ENCODE results near the gene BORCS5.
"Not testable (repeated sequence)": the region's sequence is repeated elsewhere in the genome, so short reads cannot be mapped to it uniquely, and the experiment has no call there.

BORCS5 gene

GRCh38 chr12:12396694-12397093 is 39.8 kb downstream of the BORCS5 start:
- peak; percentile 77 for DNase-seq

- no peak for DNase-seq
Observed at GRCh38 chr12:12397184-12397583, 40.3 kb downstream of the BORCS5 start.

GRCh38 chr12:12398026-12398859 is 41.4 kb downstream of the BORCS5 start:
- no peak for DNase-seq

GRCh38 chr12:12399161-12399560 is 42.3 kb downstream of the BORCS5 start:
- no peak for DNase-seq

GRCh38 chr12:12399776-12400305 is 43.0 kb downstream of the BORCS5 start:
- no peak for DNase-seq

GRCh38 chr12:12400793-12401192 is 43.9 kb downstream of the BORCS5 start:
- no peak for DNase-seq

GRCh38 chr12:12403264-12404248 is 46.7 kb downstream of the BORCS5 start:
- no peak for DNase-seq

- no peak for DNase-seq
Observed at GRCh38 chr12:12404297-12404696, 47.4 kb downstream of the BORCS5 start.

- no peak for DNase-seq
Observed at GRCh38 chr12:12405882-12406281, 49.0 kb downstream of the BORCS5 start.

- DNase-seq, result no peak
Observed at GRCh38 chr12:12406762-12407161, 49.9 kb downstream of the BORCS5 start.

GRCh38 chr12:12408265-12408690 is 51.4 kb downstream of the BORCS5 start:
- DNase-seq, result no peak

GRCh38 chr12:12409337-12409736 is 52.5 kb downstream of the BORCS5 start:
- DNase-seq, result not testable (repeated sequence)

- no peak for DNase-seq
Observed at GRCh38 chr12:12415886-12416285, 59.0 kb downstream of the BORCS5 start.

GRCh38 chr12:12419165-12419564 is 62.3 kb downstream of the BORCS5 start:
- not testable (repeated sequence) for DNase-seq

GRCh38 chr12:12423367-12423766 is 66.5 kb downstream of the BORCS5 start:
- DNase-seq, result no peak

GRCh38 chr12:12425001-12425400 is 68.1 kb downstream of the BORCS5 start:
- peak; percentile 9 for DNase-seq

- DNase-seq, result no peak
Observed at GRCh38 chr12:12425616-12426015, 68.7 kb downstream of the BORCS5 start.

GRCh38 chr12:12427568-12427967 is 70.7 kb downstream of the BORCS5 start:
- no peak for DNase-seq

- DNase-seq, result no peak
Observed at GRCh38 chr12:12428047-12428446, 71.2 kb downstream of the BORCS5 start.

- DNase-seq, result no peak
Observed at GRCh38 chr12:12428961-12429657, 72.2 kb downstream of the BORCS5 start.

GRCh38 chr12:12432364-12432763 is 75.5 kb downstream of the BORCS5 start:
- DNase-seq, result no peak

- DNase-seq, result no peak
Observed at GRCh38 chr12:12433203-12433731, 76.4 kb downstream of the BORCS5 start.

All from NCI-H2227 treated with DMSO at 0.1 percent for 48 hours (cell line).